ENCODE measurements around the gene TXLNB.

TXLNB gene

DNA sequence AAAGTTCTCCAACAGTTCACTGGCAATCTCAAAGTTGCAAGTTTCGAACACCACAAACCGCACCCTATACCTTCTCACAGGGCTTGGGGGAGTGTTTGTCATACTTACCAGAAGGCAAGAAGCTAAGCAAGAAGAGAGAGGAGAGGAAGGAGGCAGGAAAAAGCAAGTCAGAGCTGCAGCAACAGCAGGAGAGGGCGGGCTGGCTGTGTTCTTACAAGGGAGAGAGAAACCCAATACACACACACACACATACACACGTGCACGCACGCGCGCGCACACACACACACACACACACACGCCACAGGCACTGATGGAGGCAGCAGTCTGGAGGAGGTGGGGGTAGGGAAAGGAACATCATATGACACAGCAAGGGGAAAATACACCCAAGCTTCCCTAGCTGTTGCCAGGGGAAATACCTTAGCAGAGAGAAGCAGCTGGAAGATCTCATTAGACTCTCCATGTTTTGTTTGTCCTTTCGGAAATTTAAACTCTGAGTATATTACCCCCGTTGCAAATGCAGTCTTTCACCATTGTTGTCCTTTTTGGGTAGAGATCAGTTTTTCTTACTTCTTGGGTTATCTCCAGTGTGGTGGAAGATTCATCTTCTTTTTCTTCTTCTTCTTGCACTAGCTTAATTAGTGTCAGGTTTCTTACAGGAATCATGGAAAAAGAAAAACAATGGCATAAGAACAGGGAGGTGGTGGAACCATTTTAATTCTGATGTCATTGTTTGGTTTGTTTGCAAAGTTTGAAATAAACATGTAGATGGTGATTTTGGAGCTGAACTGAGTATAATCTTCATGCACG is at the start of gene TXLNB:
Gene TXLNB, minus strand, starts transcription at position 186 of the 807 bp plus-strand sequence. CDS start 3,099 bp downstream, outside the sequence.
- DNase-seq, result peak; percentile 26

GRCh38 chr6:139341060-139341459 is 49.3 kb upstream of the TXLNB start:
- DNase-seq, result no peak

DNA sequence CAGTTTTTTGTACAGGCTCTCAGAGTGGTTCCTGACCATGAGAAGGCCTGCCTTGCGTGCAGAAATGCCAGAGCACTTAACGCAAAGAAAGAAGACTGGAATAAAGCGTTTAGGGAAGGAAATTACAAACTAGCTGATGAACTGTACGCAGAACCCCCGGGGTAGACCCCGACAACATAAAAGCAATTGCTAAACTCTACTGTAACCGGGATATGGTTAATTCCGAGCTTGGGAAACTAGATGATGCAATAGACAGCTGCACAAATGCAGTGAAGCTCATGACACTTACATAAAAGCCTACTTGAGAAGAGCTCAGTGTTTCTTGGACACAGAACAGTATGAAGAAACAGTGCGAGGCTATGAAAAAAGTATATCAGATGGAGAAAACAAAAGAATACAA is 47.0 kb upstream of the TXLNB start:
- DNase-seq, result no peak

- no peak for DNase-seq
These were observed 46.0 kb upstream of the TXLNB start for GRCh38 chr6:139337830-139338229.

GRCh38 chr6:139337001-139337400 is 45.2 kb upstream of the TXLNB start:
- no peak for DNase-seq

DNA sequence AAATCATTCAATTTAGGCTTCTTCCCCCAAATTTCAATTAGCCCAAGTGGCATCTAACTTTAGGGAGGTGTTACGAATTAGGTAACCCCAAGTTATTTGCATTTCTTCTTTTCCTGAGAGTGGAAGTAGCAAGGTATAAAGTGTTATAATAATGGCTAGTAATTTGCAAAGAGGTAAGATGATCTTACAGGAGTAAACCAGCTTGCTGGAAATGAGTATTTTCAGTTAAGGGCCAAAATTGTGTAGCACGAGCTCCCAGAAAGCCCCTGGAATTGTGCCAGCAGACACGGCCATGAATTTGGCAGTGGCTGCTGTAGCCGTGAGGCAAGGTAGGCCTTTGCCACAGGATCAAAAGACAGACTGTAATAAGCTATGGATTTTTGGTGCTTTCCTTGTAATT is 44.7 kb upstream of the TXLNB start:
- peak; percentile 71 for DNase-seq

- no peak for DNase-seq
These were observed 43.8 kb upstream of the TXLNB start for GRCh38 chr6:139335447-139336210.

GRCh38 chr6:139334806-139335446 is 43.1 kb upstream of the TXLNB start:
- no peak for DNase-seq

GRCh38 chr6:139330826-139331500 is 39.2 kb upstream of the TXLNB start:
- no peak for DNase-seq

DNA sequence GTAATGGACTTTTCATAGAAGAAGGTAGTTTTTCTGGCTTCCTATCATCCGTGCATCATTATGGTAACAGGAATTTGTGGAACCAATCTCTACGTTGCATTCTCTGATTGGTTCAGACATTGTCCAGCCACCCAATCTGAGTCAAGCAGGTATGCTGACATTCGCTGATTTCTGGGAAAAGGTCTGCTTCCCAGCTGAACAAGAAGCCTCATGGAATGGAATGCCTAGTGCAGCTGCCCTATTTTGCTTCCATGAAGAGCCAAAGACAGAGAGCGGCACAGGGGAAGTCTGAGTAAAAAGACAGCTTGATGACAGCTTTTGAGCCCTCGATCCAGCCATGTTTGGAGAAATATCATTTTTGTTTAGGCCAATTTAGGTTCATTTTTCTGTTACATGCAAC is 38.5 kb upstream of the TXLNB start:
- no peak for DNase-seq

GRCh38 chr6:139329224-139329623 is 37.4 kb upstream of the TXLNB start:
- DNase-seq, result no peak

GRCh38 chr6:139327038-139327437 is 35.2 kb upstream of the TXLNB start:
- no peak for DNase-seq

DNA sequence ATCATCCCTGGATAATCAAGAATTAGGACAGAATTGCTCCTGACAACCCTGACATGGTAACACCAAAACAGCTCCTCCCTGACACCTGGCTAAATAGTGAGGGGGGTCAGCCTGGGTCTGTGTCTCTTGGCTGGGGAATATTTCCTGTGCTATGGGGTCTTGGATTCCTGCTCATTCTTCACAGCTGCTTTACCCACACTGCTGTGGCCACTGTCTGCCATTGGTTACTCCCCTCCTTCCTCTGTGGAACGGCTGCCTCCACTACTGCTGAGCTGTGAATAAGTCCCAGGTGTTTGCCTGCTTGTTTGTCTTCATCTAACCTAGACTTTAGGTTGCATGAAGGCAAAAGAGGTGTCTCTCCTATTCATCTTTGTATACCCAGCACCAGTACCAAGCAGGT is 33.9 kb upstream of the TXLNB start:
- no peak for DNase-seq

DNA sequence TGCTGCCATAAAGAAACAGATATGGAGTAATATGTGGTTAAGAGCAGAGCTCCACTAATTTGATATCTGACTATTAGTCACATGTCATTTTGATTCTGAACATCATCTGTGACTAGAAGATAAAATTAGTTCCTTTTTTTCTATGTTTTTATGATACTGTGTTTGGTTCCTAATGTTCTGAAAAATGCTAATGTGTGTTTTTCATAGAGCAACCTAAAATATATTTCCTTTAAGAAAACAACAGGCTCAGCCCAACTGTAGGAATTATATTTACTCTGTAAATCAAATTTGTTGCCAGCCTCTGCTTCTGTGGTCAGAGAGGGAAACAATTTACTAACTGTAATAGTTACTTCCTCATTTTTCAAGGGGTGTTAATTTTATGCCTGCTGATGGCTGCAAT is 33.3 kb upstream of the TXLNB start:
- no peak for DNase-seq

DNA sequence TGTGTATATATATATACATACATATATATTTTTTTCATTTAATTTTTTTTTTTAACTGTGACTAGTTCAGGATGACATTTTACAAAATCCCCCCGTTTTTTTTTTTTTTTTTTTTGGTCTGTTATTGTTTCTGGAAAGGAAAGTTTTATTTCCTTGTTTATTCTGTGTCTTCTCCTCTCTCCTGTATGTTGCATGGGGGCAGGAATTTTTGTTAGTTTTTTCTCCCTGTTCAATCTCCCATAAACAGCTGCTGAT is 32.4 kb upstream of the TXLNB start:
- no peak for DNase-seq

DNA sequence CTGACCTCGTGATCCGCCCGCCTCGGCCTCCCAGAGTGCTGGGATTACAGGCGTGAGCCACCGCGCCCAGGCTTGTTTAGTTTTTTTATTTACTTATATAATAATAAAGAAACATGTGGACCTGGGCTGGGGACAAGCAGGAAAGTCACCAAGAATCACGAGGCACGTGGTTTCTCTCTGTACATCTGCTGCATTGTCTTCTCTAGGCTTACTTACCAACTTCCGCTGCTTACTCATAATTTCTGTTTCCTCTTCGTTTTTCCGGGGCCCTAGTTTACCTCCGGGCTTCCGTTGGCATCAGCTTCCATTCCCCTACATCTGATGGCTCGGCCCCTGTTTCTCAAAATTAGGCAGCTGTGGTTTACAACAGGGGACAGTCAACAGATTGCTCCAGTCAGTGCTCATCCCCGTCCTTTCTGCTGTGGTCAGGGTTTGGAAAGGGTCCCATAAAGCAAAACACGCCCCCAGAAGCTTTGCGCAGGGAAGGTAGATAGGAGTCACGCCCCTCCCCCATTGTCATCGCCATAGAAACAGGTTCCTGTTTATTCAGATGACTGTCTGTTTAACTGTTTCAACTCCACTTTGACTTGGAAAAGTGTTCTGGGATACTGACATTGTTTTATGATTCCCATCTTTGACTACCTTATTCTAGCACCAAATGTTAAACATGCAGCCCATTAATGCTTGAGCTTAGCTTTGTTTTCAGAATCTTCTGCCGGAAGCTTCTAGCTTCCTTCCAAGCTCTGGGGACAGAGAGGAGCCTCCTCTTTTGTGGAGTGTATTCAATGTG is 31.9 kb upstream of the TXLNB start:
- peak; percentile 10 for DNase-seq

- DNase-seq, result no peak
These were observed 28.3 kb upstream of the TXLNB start for GRCh38 chr6:139320081-139320480.

- no peak for DNase-seq
These were observed 25.0 kb upstream of the TXLNB start for GRCh38 chr6:139316622-139317317.

DNA sequence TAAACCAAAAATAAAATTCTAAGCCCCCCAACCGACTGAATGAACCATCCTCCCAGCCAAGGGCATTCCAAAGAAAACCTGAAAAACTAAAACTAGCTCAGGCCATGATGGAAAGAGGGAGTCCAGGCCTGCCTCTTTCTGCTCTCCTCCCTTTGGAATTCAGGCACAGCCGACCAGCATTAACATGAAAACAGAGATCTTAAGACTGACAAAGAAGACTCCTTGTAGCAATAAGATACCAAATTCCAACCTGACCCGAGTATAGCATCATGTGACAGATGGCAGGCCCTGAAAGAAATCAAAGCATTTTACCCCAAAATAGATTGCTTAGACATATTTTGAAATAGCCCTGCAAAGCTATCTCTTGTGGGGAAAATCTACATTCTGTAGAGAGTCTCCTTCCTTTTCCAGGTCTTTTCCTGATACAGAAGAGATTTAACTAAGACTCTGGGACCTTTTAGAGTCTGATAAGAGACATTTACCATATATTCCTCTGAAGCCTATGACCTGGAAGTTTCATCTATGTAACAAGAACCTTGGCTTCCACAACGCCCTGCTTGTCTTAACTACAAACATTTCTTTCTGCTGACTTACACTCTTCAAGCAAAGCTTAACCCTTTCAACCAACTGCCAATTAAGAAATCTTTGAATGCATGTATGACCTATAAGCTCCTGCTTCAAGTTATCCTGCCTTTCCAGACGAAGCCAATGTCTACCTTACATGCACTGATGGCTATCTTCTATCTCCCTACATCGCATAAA is 22.2 kb upstream of the TXLNB start:
- no peak for DNase-seq

DNA sequence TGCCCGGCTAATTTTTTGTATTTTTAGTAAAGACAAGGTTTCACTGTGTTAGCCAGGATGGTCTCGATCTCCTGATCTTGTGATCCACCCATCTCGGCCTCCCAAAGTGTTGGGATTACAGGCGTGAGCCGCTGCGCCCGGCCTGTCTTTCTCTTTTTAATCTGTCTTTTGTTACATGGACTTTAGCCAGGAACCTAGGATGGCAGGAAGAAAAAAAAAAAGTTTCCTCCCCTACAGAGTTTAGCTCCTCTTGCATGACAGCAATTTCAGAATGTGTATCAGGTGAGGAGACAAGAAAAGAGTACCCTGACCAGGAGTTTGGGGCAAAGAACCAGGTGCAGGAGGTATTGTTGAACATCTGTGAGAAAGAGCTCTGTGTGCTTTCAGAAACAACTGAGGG is 21.4 kb upstream of the TXLNB start:
- DNase-seq, result no peak

GRCh38 chr6:139311831-139312230 is 20.0 kb upstream of the TXLNB start:
- DNase-seq, result no peak
